ENCODE measurements around the gene NLRP5. TPM values are rescaled to one million over a fixed set of nuclear protein-coding genes. Genes with fewer than 3 reads are reported as not detected.
A peak's percentile ranks its signal among the peaks of the same experiment; 100 is the strongest.

NLRP5 gene
- total and polyA plus RNA-seq, 2 of the 4 experiments (the other 2 are of a cell fraction): not detected

- Histone ChIP-seq H4K8ac (ENCODE audit: low read depth in 2 of 2, low read length in 2 of 2) (no peak overlapping the region), H3K4me3 (ENCODE audit: insufficient read depth, low read depth, low read length) (no peak overlapping the region), H2AFZ (replicated peaks; ENCODE audit: low read length, poor library complexity) (peak overlapping the region; percentile 27), H3K56ac (ENCODE audit: extremely low read depth, insufficient read depth, low read length) (no peak overlapping the region), H3K9me3 (ENCODE audit: control insufficient read depth, insufficient read depth, low read length) (no peaks in the 10 kb centered on the region), H3K4ac (ENCODE audit: low read depth, low read length) (no peak overlapping the region), H3K23ac (ENCODE audit: low read depth, low read length) (no peak overlapping the region), H3K9me1 (ENCODE audit: insufficient read depth, low read length) (0 out of 2 replicates have a peak, but pooled peaks cover 7% of the 10 kb centered on the region), H2AK5ac (ENCODE audit: low read depth, low read length) (no peak overlapping the region), H3K36me3 (ENCODE audit: control insufficient read depth, insufficient read depth, low read length) (peaks cover 13% of the 10 kb centered on the region), H2AK9ac (replicated peaks; ENCODE audit: low read depth, low read length, poor library complexity) (peak overlapping the region; percentile 37), H2BK5ac (ENCODE audit: low read depth, low read length, poor library complexity, severe bottlenecking) (no peak overlapping the region), H3K27ac (ENCODE audit: insufficient read depth, low read length) (no peak overlapping the region), H3K27me3 (ENCODE audit: control insufficient read depth, insufficient read depth, low read length) (no peaks in the 10 kb centered on the region), H4K5ac (ENCODE audit: low read depth, low read length) (no peak overlapping the region), H4K91ac (ENCODE audit: insufficient read depth, low read depth, low read length) (no peak overlapping the region), H3K9ac (ENCODE audit: low read depth, low read length) (no peak overlapping the region), H2BK15ac (ENCODE audit: low read depth, low read length) (no peak overlapping the region), H3K4me1 (ENCODE audit: control insufficient read depth, insufficient read depth, low read length) (peaks cover 4% of the 10 kb centered on the region; the same call in 1 of the 2 replicates), H3K18ac (ENCODE audit: low read depth, low read length) (no peak overlapping the region), H3K14ac (replicated peaks; ENCODE audit: low read depth, low read length) (no peak overlapping the region), H2BK120ac (ENCODE audit: low read depth, low read length) (no peak overlapping the region), H2BK20ac (ENCODE audit: low read depth, low read length) (no peak overlapping the region), H4K20me1 (ENCODE audit: insufficient read depth, low read length) (peaks cover 31% of the 10 kb centered on the region), H3K79me1 (ENCODE audit: low read depth in 1 of 2, low read length in 2 of 2) (peaks cover 9 to 22% of the 10 kb centered on the region in 2 experiments), H3K4me2 (ENCODE audit: low read depth, low read length) (no peak overlapping the region)
- 66% methylated on average over 4 of the region's 18 CpGs; no CpG with 5 or more reads in 1 of the 2 experiments for WGBS, 2 experiments (ENCODE audit: extremely low coverage in 2 of 2, insufficient read length in 1 of 2)
- ATAC-seq (ENCODE audit: low read depth): no peak
- ChIA-PET POLR2A (ENCODE audit: unreplicated experiment) (no interaction called here), CTCF (no interaction called here)
- no peak for DNase-seq
- dilution Hi-C loops (cut with HindIII; ENCODE audit: low sequenced_read_pairs, unreplicated experiment): no loop called here
- in situ Hi-C loops (cut with MboI; ENCODE audit: low sequenced_read_pairs): loop anchor here (5.0 kb wide), 1 partner anchor 82 kb away; no protein-coding TSS in a partner anchor
- intact Hi-C loops (cut with micrococcal nuclease): no loop called here
- TF ChIP-seq FOS (IDR thresholded peaks at IDR 0.05; ENCODE audit: low read depth, low read length): no peak
- no peak for TF ChIP-seq MAFK (IDR thresholded peaks at IDR 0.05; ENCODE audit: low read depth, low read length)
- no peak for TF ChIP-seq RCOR1 (IDR thresholded peaks at IDR 0.05; ENCODE audit: insufficient replicate concordance, low read length)
- TF ChIP-seq CEBPB (IDR thresholded peaks at IDR 0.05; ENCODE audit: low read depth, low read length): no peak
- no peak for TF ChIP-seq MAZ (IDR thresholded peaks at IDR 0.05; ENCODE audit: borderline replicate concordance, low read depth, low read length)
- TF ChIP-seq SMC3 (IDR thresholded peaks at IDR 0.05; ENCODE audit: low read depth, low read length): no peak
- no peak for TF ChIP-seq MXI1 (IDR thresholded peaks at IDR 0.05; ENCODE audit: borderline replicate concordance, low read depth, low read length)
- no peak for TF ChIP-seq NFE2L2 (IDR thresholded peaks at IDR 0.05; ENCODE audit: low read depth, low read length)
- TF ChIP-seq CHD1 (IDR thresholded peaks at IDR 0.05; ENCODE audit: low read depth, low read length): no peak
- no peak for TF ChIP-seq USF2 (IDR thresholded peaks at IDR 0.05; ENCODE audit: low read depth, low read length)
- TF ChIP-seq ELK1 (IDR thresholded peaks at IDR 0.05; ENCODE audit: borderline replicate concordance, low read depth, low read length): no peak
- no peak for TF ChIP-seq BHLHE40 (IDR thresholded peaks at IDR 0.05; ENCODE audit: low read depth, low read length)
- no peak for TF ChIP-seq POLR2A (IDR thresholded peaks at IDR 0.05; ENCODE audit: low read depth, low read length)
- TF ChIP-seq, protein P1, sequence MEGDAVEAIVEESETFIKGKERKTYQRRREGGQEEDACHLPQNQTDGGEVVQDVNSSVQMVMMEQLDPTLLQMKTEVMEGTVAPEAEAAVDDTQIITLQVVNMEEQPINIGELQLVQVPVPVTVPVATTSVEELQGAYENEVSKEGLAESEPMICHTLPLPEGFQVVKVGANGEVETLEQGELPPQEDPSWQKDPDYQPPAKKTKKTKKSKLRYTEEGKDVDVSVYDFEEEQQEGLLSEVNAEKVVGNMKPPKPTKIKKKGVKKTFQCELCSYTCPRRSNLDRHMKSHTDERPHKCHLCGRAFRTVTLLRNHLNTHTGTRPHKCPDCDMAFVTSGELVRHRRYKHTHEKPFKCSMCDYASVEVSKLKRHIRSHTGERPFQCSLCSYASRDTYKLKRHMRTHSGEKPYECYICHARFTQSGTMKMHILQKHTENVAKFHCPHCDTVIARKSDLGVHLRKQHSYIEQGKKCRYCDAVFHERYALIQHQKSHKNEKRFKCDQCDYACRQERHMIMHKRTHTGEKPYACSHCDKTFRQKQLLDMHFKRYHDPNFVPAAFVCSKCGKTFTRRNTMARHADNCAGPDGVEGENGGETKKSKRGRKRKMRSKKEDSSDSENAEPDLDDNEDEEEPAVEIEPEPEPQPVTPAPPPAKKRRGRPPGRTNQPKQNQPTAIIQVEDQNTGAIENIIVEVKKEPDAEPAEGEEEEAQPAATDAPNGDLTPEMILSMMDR (conservative IDR thresholded peaks at IDR 0.05; ENCODE audit: low read depth, low read length): no peak
- no peak for TF ChIP-seq RFX5 (IDR thresholded peaks at IDR 0.05; ENCODE audit: low read depth, low read length)
- TF ChIP-seq RAD21 (IDR thresholded peaks at IDR 0.05; ENCODE audit: low read length): no peak
- BruUV-seq (replicated peaks): no TSS peak
These were observed 98.4 kb downstream of the NLRP5 start for GRCh38 chr19:56084835-56085536.
